ENCODE results near the gene CHST13.

Gene CHST13

GRCh38 chr3:126523745-126524428 is at the start of gene CHST13:
Gene CHST13, plus strand, starts transcription at chr3:126524155. Its CDS starts 178 bp downstream, at chr3:126524333.
- TF ChIP-seq, protein P1, sequence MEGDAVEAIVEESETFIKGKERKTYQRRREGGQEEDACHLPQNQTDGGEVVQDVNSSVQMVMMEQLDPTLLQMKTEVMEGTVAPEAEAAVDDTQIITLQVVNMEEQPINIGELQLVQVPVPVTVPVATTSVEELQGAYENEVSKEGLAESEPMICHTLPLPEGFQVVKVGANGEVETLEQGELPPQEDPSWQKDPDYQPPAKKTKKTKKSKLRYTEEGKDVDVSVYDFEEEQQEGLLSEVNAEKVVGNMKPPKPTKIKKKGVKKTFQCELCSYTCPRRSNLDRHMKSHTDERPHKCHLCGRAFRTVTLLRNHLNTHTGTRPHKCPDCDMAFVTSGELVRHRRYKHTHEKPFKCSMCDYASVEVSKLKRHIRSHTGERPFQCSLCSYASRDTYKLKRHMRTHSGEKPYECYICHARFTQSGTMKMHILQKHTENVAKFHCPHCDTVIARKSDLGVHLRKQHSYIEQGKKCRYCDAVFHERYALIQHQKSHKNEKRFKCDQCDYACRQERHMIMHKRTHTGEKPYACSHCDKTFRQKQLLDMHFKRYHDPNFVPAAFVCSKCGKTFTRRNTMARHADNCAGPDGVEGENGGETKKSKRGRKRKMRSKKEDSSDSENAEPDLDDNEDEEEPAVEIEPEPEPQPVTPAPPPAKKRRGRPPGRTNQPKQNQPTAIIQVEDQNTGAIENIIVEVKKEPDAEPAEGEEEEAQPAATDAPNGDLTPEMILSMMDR (IDR thresholded peaks at IDR 0.05; ENCODE audit: borderline replicate concordance, insufficient read depth, low read depth, low read length) = no peak
- no peak within 1 kb of the TSS for H3K4me3 ChIP-seq (ENCODE audit: low read depth, low read length)

GRCh38 chr3:126474498-126475412 is 49.2 kb upstream of the CHST13 start:
- TF ChIP-seq, protein P1 (IDR thresholded peaks at IDR 0.05; ENCODE audit: borderline replicate concordance, insufficient read depth, low read depth, low read length) = 0 out of 2 replicates have a peak, but pooled peaks have one; percentile 14
- peak overlapping the region; percentile 89 for H3K4me3 ChIP-seq (ENCODE audit: low read depth, low read length)

DNA sequence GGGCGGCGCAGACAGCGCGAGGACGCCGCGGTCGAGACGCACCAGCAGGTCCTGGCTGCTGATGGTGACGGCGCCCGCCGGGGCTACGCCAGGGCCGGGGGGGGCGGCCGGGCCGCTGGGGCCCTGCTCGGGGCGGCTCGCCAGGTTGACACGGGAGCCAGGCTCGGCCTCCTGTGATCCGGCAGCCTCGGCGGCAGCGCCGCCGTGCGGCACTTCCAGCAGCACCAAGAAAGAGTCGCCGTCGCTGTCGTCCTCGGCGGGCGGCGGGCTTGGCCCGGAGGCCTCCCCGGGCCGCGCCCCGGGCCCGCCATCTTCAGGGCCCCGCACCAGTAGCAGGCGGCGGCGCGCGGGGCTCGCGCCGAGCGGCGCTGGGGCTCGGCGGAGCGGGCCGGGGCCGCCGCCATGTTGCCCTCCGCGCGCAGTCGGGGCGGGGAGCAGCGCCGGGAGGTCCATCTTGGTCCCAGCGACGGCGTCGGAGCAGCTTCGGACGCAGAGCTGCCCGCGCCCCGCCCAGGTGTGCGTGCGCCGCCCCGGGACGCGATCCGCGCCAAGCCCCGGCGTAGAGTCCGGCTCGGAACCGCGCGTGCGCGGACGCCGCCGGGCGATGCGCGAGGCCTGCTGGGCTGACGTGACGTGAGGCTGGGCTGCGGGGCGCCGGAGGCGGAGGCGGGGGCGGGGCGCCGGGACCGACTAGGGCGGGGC is 48.4 kb upstream of the CHST13 start, which contains the start of gene ZXDC:
Gene ZXDC, minus strand, starts transcription at position 479 of the 702 bp plus-strand sequence. Its CDS starts 26 bp downstream, at position 453.
- peak within 1 kb of the TSS; percentile 89 for H3K4me3 ChIP-seq (ENCODE audit: low read depth, low read length)
- TF ChIP-seq, protein P1 (IDR thresholded peaks at IDR 0.05; ENCODE audit: borderline replicate concordance, insufficient read depth, low read depth, low read length) = peak; percentile 75

DNA sequence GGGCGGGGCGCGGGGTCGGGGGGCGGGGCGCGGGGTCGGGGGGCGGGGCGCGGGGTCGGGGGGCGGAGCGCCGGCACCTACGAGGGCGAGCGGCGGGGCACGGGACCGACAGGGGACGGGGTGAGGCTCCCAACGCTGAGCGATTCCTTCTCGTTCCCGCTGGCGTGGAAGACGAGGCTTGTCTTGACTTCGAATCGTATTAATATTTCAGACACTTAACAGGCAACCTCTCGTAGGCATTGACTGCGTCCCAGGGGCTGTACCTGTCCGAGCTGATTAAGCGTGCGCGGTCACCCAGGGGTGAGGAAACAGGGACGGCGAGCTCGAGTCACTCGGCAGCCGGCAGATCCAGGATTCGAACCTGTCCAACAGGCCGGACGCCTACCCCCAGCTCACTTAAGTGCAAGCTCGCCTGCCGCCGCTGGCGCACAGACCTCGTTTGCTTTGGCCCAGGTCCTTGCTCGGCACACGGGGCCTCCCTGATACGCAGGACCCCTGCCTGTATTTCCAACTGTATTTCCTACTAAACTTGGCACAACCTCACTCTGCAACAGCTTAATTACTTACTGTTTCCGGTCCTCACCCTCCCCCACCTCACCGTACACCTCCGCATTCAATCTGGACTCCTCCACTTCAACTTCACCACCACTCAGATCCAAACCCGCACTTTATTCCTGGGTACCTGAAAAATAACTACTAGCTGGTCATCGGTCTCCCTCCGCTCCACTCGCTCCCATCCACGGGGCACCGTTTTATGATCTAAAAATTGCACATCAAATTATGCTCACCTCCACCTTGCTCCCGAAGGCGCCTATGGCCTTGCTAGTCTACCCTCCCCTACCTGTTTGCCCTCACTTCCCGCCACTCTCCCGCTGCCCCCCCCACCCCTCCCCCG is 47.5 kb upstream of the CHST13 start:
- TF ChIP-seq, protein P1 (IDR thresholded peaks at IDR 0.05; ENCODE audit: borderline replicate concordance, insufficient read depth, low read depth, low read length) = no peak
- peak overlapping the region; percentile 62 for H3K4me3 ChIP-seq (ENCODE audit: low read depth, low read length)

DNA sequence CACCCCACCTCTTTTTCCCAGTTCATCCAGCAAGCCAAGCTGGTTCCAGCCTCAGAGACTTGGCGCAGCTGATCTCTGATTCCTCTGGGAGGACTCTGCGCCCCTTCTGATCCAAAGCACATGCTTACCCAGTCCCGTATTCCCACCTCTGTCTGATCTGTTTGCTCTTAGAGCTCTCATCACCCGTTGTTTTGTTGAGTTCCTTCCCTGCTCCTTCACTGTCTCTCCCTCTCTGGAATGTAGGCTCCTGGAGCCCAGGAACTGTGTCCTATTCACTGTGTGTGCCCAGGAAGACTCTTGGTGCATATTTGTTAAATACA is 46.9 kb upstream of the CHST13 start:
- TF ChIP-seq, protein P1 (IDR thresholded peaks at IDR 0.05; ENCODE audit: borderline replicate concordance, insufficient read depth, low read depth, low read length) = no peak
- no peak overlapping the region for H3K4me3 ChIP-seq (ENCODE audit: low read depth, low read length)
